AG09309 (cell line): ENCODE data around the gene FGF5.

Source experiments
- DNase-seq: peaks from one replicate; pipeline ENCODE4 v3.0.0-alpha.2; 2010; ENCODE audit warnings: low read depth
- H3K4me3 ChIP-seq: 2 replicates; pipeline ENCODE4 v1.5.1; 2011; ENCODE audit warnings: mild to moderate bottlenecking, low read depth, low read length, moderate library complexity; ENCODE audit not compliant: control insufficient read depth
- CTCF ChIP-seq: IDR thresholded peaks from 2 replicates; pipeline ENCODE4 v1.5.1; 2011; ENCODE audit warnings: mild to moderate bottlenecking, low read depth, low read length, inconsistent platforms; ENCODE audit not compliant: insufficient read depth, control insufficient read depth; ENCODE audit errors: missing control alignments

FGF5 gene

GRCh38 chr4:80301884-80302283, 35.4 kb downstream of the FGF5 start:
- H3K4me3 ChIP-seq = no peak overlapping the region
- no peak for DNase-seq
- no peak for TF ChIP-seq CTCF

GRCh38 chr4:80302616-80303223, 36.3 kb downstream of the FGF5 start:
- no peak for TF ChIP-seq CTCF

DNA sequence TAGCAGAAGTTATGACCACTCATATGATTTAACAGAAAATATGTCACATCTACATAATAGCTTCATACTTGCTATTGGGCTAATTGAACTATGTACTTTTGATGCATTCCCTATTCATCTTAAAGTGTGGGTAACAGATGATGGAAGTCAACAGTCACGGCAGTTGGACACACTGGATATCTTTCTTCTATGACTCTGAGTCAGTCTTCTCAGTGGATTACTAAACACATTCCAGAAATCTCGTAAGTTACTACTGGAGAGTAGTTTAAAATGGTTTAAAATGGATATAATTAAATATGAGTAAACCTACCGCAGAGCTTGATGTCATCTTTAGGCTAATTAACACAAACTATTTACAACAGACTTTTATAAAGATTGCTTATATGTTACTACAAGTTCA, 39.0 kb downstream of the FGF5 start:
- DNase-seq = peak; percentile 46
- TF ChIP-seq CTCF = no peak
- H3K4me3 ChIP-seq = no peak overlapping the region

More at GRCh38 chr4:80302616-80303223, 36.3 kb downstream of the FGF5 start:
- H3K4me3 ChIP-seq = no peak overlapping the region
- no peak for DNase-seq

DNA sequence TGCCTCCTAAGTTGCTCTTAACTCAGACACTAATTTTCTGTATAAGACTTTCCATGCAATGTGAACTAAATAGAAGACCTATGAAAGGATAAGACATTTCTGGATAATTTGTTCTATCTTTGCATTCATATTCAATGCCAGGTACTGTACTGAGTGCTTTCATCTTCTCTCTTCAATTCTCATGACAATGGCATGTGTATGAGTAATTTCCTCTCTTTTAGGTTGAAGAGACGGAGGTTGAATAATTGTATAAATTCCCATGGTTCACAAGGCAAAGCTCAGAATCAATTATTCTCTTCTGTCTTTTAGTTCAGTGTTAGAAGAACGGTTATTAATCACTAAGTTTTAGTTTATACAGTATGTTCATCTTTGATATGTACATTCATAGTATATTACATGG, 39.8 kb downstream of the FGF5 start:
- no peak for TF ChIP-seq CTCF
- no peak overlapping the region for H3K4me3 ChIP-seq
- DNase-seq = no peak

GRCh38 chr4:80307183-80307735, 40.8 kb downstream of the FGF5 start:
- no peak for TF ChIP-seq CTCF
- peak; percentile 32 for DNase-seq
- no peak overlapping the region for H3K4me3 ChIP-seq

DNA sequence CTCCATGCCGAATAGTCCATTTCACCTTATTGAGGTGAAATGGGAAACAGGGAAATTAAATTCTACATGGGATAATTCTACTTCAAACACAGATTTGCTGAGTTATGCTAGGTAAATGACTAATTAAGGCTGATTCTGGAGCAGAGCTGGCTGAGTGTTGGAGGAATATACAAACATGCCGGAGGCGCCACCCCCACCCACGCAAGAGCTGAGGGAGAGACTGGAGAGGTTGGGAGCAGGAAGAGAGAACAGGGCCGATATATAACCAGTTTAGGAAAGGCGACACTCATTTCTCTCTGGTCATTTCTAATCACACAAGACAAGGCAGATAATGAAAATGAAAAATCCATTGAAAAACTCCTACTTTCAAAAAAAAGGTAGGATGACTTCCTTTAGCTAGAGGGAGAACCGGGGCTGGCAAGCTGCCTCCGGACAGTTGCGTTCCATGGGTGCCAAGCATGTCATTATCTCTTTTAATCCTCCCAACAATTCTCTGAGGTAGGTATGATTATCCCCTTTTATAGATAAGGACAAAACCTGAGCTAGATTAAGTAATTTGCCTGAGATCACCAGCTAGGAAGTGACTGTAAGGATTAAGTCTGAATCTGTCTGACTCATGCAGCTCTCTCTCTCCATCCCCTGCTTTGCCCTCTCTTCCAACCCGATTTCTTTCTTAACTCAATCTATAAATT, 41.5 kb downstream of the FGF5 start:
- peak; percentile 28 for DNase-seq
- no peak overlapping the region; the same call in 1 of the 2 replicates for H3K4me3 ChIP-seq
- no peak for TF ChIP-seq CTCF

GRCh38 chr4:80308466-80308822, 42.0 kb downstream of the FGF5 start:
- H3K4me3 ChIP-seq = no peak overlapping the region
- no peak for TF ChIP-seq CTCF
- DNase-seq = no peak
